CD4-positive, CD25-positive, alpha-beta regulatory T cell (primary cell): ENCODE measurements around the gene APCDD1L. TPM values are rescaled to one million over a fixed set of nuclear protein-coding genes. Genes with fewer than 3 reads are reported as not detected.

Source experiments
- ATAC-seq, 2 donors: fragments of 150-1000 bp; cut with Tn5 transposase; one replicate each; pipeline ENCODE4 v1.10.0; 2021; ENCODE audit warnings: low read depth in 2 of 2, moderate number of reproducible peaks in 2 of 2, moderate library complexity in 1 of 2
- DNase-seq, 3 donors: peaks; one replicate each; pipeline versions ENCODE4 v3.0.0 to v3.0.0-alpha.2; 2012 to 2022; ENCODE audit warnings: mixed read lengths in 1 of 3
- H3K27ac ChIP-seq: one replicate; pipeline ENCODE4 v1.7.0; 2013; ENCODE audit warnings: mild to moderate bottlenecking, low read length; ENCODE audit not compliant: insufficient read depth, poor library complexity, severe bottlenecking
- H3K27me3 ChIP-seq: one replicate; pipeline ENCODE4 v1.7.0; 2013; ENCODE audit warnings: low read length; ENCODE audit not compliant: control insufficient read depth, insufficient read depth
- H3K36me3 ChIP-seq: one replicate; pipeline ENCODE4 v1.7.0; 2013; ENCODE audit warnings: mild to moderate bottlenecking, low read length, moderate library complexity; ENCODE audit not compliant: control insufficient read depth, insufficient read depth
- H3K4me1 ChIP-seq: 2 replicates; pipeline ENCODE4 v1.7.0; 2013; ENCODE audit warnings: mild to moderate bottlenecking, low read length; ENCODE audit not compliant: insufficient read depth, control insufficient read depth, poor library complexity, severe bottlenecking
- H3K4me3 ChIP-seq: one replicate; pipeline ENCODE4 v1.7.0; 2013; ENCODE audit warnings: low read depth, mild to moderate bottlenecking, low read length, moderate library complexity
- H3K9me3 ChIP-seq, 2 experiments: 1 replicate in 1 of 2; 2 replicates in 1 of 2; pipeline ENCODE4 v1.7.0; 2013; ENCODE audit warnings: low read length in 2 of 2, mild to moderate bottlenecking in 1 of 2, moderate library complexity in 1 of 2; ENCODE audit not compliant: control insufficient read depth in 2 of 2
- H3K27ac Mint-ChIP-seq, 3 donors: one replicate each; pipeline ENCODE4 v1.8.0; 2020 to 2022; ENCODE audit warnings: mild to moderate bottlenecking in 3 of 3, mixed read lengths in 3 of 3, moderate library complexity in 2 of 3
- H3K27me3 Mint-ChIP-seq: one replicate; pipeline ENCODE4 v1.8.0; 2022; ENCODE audit warnings: mild to moderate bottlenecking, mixed read lengths
- H3K36me3 Mint-ChIP-seq: one replicate; pipeline ENCODE4 v1.8.0; 2020; ENCODE audit warnings: mixed read lengths
- H3K4me1 Mint-ChIP-seq, 4 donors: one replicate each; pipeline ENCODE4 v1.8.0; 2020 to 2022; ENCODE audit warnings: mixed read lengths in 4 of 4, mild to moderate bottlenecking in 1 of 4
- H3K4me3 Mint-ChIP-seq, 4 donors: one replicate each; pipeline ENCODE4 v1.8.0; 2020 to 2022; ENCODE audit warnings: mild to moderate bottlenecking in 4 of 4, mixed read lengths in 4 of 4, moderate library complexity in 3 of 4
- H3K9me3 Mint-ChIP-seq, 7 donors: one replicate each; pipeline ENCODE4 v1.8.0; 2020 to 2022; ENCODE audit warnings: mixed read lengths in 7 of 7, mild to moderate bottlenecking in 3 of 7, moderate library complexity in 2 of 7
- polyA plus RNA-seq, 4 donors: library from polyadenylated mRNA; unstranded; fragments of 300-500 nt; fragmentation: Illumina TruSeq; gene quantifications; one replicate each; pipeline ENCODE4 v1.2.3, GENCODE V29; 2021
- total RNA-seq: library from RNA; stranded (reverse); gene quantifications from one replicate; pipeline ENCODE4 v1.2.3, GENCODE V29; 2022

Gene APCDD1L
- total and polyA plus RNA-seq, 5 donors from 2014 or later, result 0.62 TPM; not detected in 4

DNA sequence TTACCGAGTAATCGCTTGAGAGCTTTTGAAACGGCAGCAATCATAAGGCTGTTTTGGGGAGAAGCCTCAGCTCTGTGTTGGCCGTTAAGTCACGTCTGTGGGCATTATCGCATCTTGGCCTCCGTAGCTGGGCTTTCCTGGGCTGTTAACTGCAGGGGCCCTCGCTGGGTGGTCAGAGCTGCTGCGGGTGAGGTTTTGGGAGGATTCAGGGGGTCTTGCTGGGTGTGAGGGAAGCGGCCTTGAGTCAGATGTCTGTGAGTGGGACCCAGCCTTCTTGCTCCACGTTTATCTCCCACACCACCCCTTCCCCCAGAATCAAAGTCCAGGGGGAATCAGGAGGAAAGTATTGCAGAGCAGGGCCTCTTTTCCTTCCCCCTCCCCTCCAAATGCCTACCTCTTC, 3.2 kb upstream of the APCDD1L start:
- no peak for ATAC-seq
- H3K36me3 ChIP-seq, result no peaks in the 10 kb centered on the region
- Mint-ChIP-seq H3K9me3 (no peaks in the 10 kb centered on the region), H3K4me1 (no peaks in the 10 kb centered on the region), H3K4me3 (no peak overlapping the region), H3K36me3 (no peaks in the 10 kb centered on the region), H3K27me3 (peaks cover 19% of the 10 kb centered on the region), H3K27ac (no peak overlapping the region)
- no peak for DNase-seq
- no peaks in the 10 kb centered on the region for H3K4me1 ChIP-seq
- no peak overlapping the region for H3K27ac ChIP-seq
- H3K4me3 ChIP-seq, result no peak overlapping the region
- no peaks in the 10 kb centered on the region for H3K27me3 ChIP-seq
- no peaks in the 10 kb centered on the region for H3K9me3 ChIP-seq

DNA sequence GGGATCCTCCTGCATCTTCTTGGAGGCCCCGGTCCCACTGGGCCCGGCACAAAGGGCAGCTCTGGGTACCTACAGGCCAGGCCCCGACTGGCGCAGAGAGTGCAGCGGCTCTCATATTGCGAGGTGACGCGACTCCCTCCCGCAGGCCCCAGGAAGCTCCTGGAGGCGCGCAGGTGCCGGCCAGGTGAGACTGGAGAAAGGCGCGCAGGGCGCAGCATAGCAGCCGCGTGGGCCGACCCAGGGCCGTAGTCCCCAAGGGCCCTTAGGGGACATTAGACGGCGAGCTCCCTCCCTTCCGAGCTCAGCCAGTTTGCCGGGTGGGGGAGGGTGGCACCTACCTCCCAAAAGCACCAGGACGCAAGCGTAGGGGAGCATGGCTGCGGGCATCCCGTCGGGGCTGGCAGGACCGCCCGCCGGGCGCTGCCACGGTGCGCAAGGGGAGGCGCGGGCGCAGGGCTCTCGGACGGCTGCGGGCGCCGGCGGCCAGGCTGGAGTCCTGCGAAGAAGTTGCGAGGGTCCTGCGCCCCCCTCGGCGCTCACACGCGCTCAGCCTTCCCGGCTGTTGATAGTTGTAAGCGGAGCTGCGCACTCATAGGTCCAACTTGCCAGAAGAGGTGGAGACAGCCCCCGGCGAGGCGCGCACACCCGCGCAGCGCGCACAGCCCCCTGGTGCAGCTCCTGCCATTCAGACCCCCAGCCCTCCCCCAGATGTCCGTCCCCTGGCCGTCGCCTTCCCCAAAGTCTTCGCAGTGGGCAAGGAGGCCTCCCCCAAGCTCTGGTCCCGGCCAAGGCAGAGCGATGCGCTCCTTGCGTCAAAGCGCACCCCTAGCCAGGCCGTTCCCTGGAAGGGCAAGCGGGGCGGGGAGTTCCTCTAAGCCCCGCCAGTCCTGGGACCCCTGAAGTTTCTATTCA, 622 bp downstream of the APCDD1L start:
- ATAC-seq (no peak), DNase-seq (no peak)
- Histone ChIP-seq H3K27me3 (no peaks in the 10 kb centered on the region), H3K4me1 (no peaks in the 10 kb centered on the region), H3K27ac (no peak overlapping the region), H3K36me3 (no peaks in the 10 kb centered on the region), H3K4me3 (no peak overlapping the region), H3K9me3 (no peaks in the 10 kb centered on the region)
- Mint-ChIP-seq H3K27me3 (peaks cover 32% of the 10 kb centered on the region), H3K36me3 (no peaks in the 10 kb centered on the region), H3K27ac (no peak overlapping the region), H3K9me3 (peaks cover 0 to 4% (median 0%) of the 10 kb centered on the region in 7 donors), H3K4me1 (no peaks in the 10 kb centered on the region), H3K4me3 (no peak overlapping the region)

DNA sequence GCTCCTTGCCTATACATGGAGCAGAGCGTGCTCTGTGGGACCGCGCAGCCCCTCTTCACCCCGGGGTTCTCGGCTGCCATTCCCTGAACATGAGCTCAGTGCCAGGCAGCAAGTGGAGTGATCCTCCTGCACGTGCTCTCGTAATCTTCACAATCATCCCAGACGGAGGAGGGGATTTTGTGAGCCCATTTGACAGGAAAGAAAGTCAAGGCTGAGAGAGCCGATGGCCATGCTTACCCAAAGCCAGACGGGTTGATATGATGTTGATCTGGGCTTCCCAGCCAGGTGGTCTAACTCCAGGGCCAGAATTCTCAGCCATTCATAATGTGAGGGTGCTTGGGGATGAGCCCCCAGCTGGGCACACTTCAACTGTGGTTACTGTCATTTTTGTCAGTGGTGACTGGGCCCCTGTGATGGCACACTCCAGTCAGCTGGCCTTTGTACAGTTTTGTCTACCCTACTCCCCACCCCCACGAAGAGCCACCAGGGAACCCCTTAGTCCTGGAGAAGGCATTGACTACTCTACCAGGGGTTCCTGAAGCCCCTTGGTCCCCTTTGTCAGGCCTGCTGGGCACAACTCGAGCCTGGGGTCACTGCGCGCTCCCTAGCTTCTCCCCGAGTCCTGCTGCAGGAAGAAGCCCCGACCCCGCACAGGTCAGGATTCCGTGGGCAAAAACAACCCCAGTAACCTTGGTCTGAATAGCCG, 1.5 kb downstream of the APCDD1L start:
- Histone ChIP-seq H3K4me3 (no peak overlapping the region), H3K27me3 (no peaks in the 10 kb centered on the region), H3K27ac (no peak overlapping the region), H3K36me3 (no peaks in the 10 kb centered on the region), H3K4me1 (no peaks in the 10 kb centered on the region), H3K9me3 (no peaks in the 10 kb centered on the region)
- no peaks in the 10 kb centered on the region for H3K36me3 Mint-ChIP-seq
- H3K4me3 Mint-ChIP-seq, result no peak overlapping the region
- no peaks in the 10 kb centered on the region for H3K4me1 Mint-ChIP-seq
- ATAC-seq, result no peak
- peaks cover 0 to 4% (median 0%) of the 10 kb centered on the region in 7 donors for H3K9me3 Mint-ChIP-seq
- peaks cover 32% of the 10 kb centered on the region for H3K27me3 Mint-ChIP-seq
- no peak overlapping the region for H3K27ac Mint-ChIP-seq
- no peak for DNase-seq

DNA sequence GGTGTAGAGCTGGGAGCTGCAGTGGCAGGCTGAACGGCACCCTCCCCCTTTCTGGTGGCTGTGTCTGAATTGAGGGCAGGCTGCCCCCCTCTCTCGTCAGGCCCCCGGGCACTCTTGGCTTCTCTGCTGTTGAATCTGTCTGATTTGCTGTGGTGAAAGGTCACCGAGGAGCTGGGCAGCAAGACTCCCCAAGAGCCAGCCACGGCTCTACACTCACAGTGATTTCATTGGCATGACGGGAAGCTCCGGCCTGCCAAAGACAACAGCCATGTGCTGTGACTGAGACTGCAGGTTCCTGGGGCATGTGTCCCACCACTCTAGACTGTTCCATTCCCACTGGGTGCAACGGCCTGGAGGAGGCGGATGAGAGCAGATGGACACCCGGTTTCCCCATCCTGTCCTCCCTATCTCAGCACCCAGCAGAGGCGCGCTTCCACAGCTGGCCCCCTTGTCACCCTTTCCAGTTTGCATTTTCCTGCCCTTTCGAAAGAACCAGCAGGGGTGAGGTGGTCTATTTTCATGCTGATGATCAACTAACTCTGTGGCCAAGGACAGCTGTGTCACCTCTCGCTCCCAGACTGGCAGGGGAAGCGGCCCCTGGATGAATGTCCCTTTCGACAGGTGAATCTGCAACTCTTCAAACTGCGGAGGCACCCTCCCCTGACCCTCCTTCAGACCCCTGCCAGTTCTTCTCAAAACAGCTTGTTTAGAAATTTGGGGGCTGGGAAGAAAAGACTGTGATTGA, 2.2 kb downstream of the APCDD1L start:
- DNase-seq, result no peak
- Histone ChIP-seq H3K27me3 (no peaks in the 10 kb centered on the region), H3K36me3 (no peaks in the 10 kb centered on the region), H3K9me3 (no peaks in the 10 kb centered on the region), H3K4me3 (no peak overlapping the region), H3K27ac (no peak overlapping the region), H3K4me1 (no peaks in the 10 kb centered on the region)
- Mint-ChIP-seq H3K27ac (no peak overlapping the region), H3K4me3 (no peak overlapping the region), H3K9me3 (peaks cover 0 to 4% (median 0%) of the 10 kb centered on the region in 7 donors), H3K36me3 (no peaks in the 10 kb centered on the region), H3K27me3 (peaks cover 32% of the 10 kb centered on the region), H3K4me1 (no peaks in the 10 kb centered on the region)
- ATAC-seq, result no peak

DNA sequence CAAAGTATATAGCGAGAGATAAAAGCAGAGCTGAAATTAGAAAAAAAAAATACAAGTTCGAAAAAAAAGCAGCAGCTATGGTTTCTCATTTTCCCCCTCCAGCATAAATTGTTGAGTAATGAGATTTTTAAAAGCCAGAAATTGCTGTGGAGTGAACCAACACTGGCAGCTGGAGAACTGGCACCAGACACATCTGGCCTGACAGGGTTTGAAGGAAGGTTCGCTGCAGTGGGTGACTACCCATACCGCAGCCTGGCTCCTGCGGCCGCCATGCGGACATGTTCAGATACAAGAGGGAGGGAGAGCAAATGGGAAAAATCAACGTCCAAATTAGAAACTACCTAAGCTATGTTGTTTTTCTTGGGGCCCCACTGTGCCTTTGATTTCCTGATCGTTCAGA, 3.3 kb downstream of the APCDD1L start:
- Histone ChIP-seq H3K4me3 (no peak overlapping the region), H3K4me1 (no peaks in the 10 kb centered on the region), H3K27me3 (no peaks in the 10 kb centered on the region), H3K36me3 (no peaks in the 10 kb centered on the region), H3K9me3 (no peaks in the 10 kb centered on the region), H3K27ac (no peak overlapping the region)
- H3K4me3 Mint-ChIP-seq, result no peak overlapping the region
- no peak overlapping the region for H3K27ac Mint-ChIP-seq
- no peaks in the 10 kb centered on the region for H3K36me3 Mint-ChIP-seq
- H3K9me3 Mint-ChIP-seq, result peaks cover 0 to 9% (median 3%) of the 10 kb centered on the region in 7 donors
- DNase-seq (no peak), ATAC-seq (no peak)
- H3K4me1 Mint-ChIP-seq, result no peaks in the 10 kb centered on the region
- H3K27me3 Mint-ChIP-seq, result peaks cover 32% of the 10 kb centered on the region

DNA sequence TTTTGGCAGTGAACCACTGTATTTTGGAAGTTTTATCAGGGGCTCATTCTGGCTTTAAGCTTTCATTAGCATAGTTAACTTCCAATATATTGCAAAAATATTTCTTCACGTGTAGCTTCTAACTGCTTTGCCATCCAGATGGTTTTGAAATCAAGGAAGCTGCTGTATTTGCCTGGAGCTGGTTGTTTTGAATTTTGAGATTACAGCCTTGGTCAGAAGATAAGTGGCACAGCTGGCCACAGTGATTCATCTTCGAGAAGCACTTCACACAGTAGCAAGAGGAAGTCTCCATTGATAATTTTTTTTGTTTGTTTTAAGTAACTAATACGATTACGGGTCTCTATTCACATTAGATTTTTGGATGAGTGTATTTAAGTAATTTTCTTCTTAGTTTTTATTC, 3.8 kb downstream of the APCDD1L start:
- Mint-ChIP-seq H3K9me3 (peaks cover 0 to 10% (median 6%) of the 10 kb centered on the region in 7 donors), H3K36me3 (no peaks in the 10 kb centered on the region), H3K4me3 (no peak overlapping the region), H3K27ac (no peak overlapping the region), H3K27me3 (peaks cover 31% of the 10 kb centered on the region), H3K4me1 (no peaks in the 10 kb centered on the region)
- Histone ChIP-seq H3K27me3 (peaks cover 2% of the 10 kb centered on the region), H3K9me3 (peaks cover 0 to 4% of the 10 kb centered on the region in 2 experiments), H3K4me3 (no peak overlapping the region), H3K4me1 (no peaks in the 10 kb centered on the region), H3K36me3 (no peaks in the 10 kb centered on the region), H3K27ac (no peak overlapping the region)
- DNase-seq (no peak), ATAC-seq (no peak)

DNA sequence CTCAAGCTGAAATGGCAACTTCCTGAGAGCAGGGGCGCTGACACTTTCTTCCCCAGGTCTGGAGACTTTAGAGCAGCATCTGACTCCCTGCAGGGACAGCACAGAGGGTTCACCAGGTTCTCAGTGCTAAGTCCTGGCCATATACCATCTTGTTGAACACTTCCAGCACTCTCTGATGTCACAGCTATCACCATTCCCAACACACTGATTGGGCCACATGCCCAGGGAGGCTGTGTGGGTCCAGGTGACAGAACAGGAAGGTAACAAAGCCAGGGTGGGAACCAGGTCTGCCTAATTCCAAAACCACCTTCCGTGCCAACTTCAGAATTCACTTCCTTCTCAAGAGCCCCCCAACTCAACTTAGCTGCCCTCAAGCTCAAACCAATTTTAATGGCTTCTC, 4.3 kb downstream of the APCDD1L start:
- ATAC-seq, result no peak
- no peak overlapping the region for H3K4me3 ChIP-seq
- no peaks in the 10 kb centered on the region for H3K4me1 Mint-ChIP-seq
- H3K4me3 Mint-ChIP-seq, result no peak overlapping the region
- H3K9me3 Mint-ChIP-seq, result peaks cover 0 to 14% (median 9%) of the 10 kb centered on the region in 7 donors
- no peak for DNase-seq
- no peaks in the 10 kb centered on the region for H3K36me3 Mint-ChIP-seq
- no peak overlapping the region for H3K27ac ChIP-seq
- no peaks in the 10 kb centered on the region for H3K36me3 ChIP-seq
- H3K4me1 ChIP-seq, result no peaks in the 10 kb centered on the region
- H3K27me3 ChIP-seq, result peaks cover 2% of the 10 kb centered on the region
- H3K9me3 ChIP-seq, result peaks cover 0 to 8% of the 10 kb centered on the region in 2 experiments
- H3K27me3 Mint-ChIP-seq, result peaks cover 26% of the 10 kb centered on the region
- H3K27ac Mint-ChIP-seq, result no peak overlapping the region
